Mesothelial cell of epicardium (in vitro differentiated cells): ENCODE data around the gene ACSS1. TPM values are rescaled to one million over a fixed set of nuclear protein-coding genes. Genes with fewer than 3 reads are reported as not detected.
"Not testable (repeated sequence)": the region's sequence is repeated elsewhere in the genome, so short reads cannot be mapped to it uniquely, and the experiment has no call there.

Source experiments
- DNase-seq, 2 experiments: peaks; one replicate each; pipeline ENCODE4 v3.0.0; 2021; ENCODE audit warnings: low spot score in 2 of 2; ENCODE audit not compliant: unreplicated experiment in 2 of 2
- H3K27ac Mint-ChIP-seq: 2 replicates; pipeline ENCODE4 v1.8.0; 2021; ENCODE audit warnings: mixed read lengths
- H3K27me3 Mint-ChIP-seq: 2 replicates; pipeline ENCODE4 v1.8.0; 2021; ENCODE audit warnings: low read depth, mixed read lengths
- H3K36me3 Mint-ChIP-seq: 2 replicates; pipeline ENCODE4 v1.8.0; 2021; ENCODE audit warnings: mixed read lengths
- H3K4me1 Mint-ChIP-seq: 2 replicates; pipeline ENCODE4 v1.8.0; 2021; ENCODE audit warnings: mixed read lengths
- H3K4me3 Mint-ChIP-seq: 2 replicates; pipeline ENCODE4 v1.8.0; 2021; ENCODE audit warnings: mild to moderate bottlenecking, moderate library complexity, mixed read lengths
- H3K9me3 Mint-ChIP-seq: 2 replicates; pipeline ENCODE4 v1.8.0; 2021; ENCODE audit warnings: mixed read lengths
- CTCF ChIP-seq: fragments of 200-600 bp; sonication (generic); IDR thresholded peaks from one replicate; pipeline ENCODE4 v1.5.0; 2021; ENCODE audit warnings: antibody characterized with exemption; ENCODE audit not compliant: unreplicated experiment
- total RNA-seq: library from RNA; stranded (reverse); gene quantifications from 3 replicates; pipeline ENCODE4 v1.2.1, GENCODE V29; 2021

ACSS1 gene
- total RNA-seq, 1 donor from 2014 or later = 4.8 TPM

- TF ChIP-seq CTCF = no peak
- Mint-ChIP-seq H3K27me3 (peaks cover 60% of the 10 kb centered on the region), H3K9me3 (peaks cover 4% of the 10 kb centered on the region), H3K4me1 (no peaks in the 10 kb centered on the region), H3K4me3 (no peak overlapping the region), H3K27ac (no peak overlapping the region), H3K36me3 (no peaks in the 10 kb centered on the region)
- DNase-seq = peak in 1 of 2 experiments; percentile 25
Observed at GRCh38 chr20:25007491-25008305, 50.2 kb downstream of the ACSS1 start.

GRCh38 chr20:25006431-25007167 lies 51.3 kb downstream of the ACSS1 start:
- no peak overlapping the region for H3K4me3 Mint-ChIP-seq
- peak in 1 of 2 experiments; percentile 10 for DNase-seq
- no peaks in the 10 kb centered on the region for H3K4me1 Mint-ChIP-seq
- H3K27me3 Mint-ChIP-seq = peaks cover 65% of the 10 kb centered on the region
- TF ChIP-seq CTCF = no peak
- no peaks in the 10 kb centered on the region for H3K36me3 Mint-ChIP-seq
- peaks cover 8% of the 10 kb centered on the region for H3K9me3 Mint-ChIP-seq
- no peak overlapping the region for H3K27ac Mint-ChIP-seq

- H3K36me3 Mint-ChIP-seq = no peaks in the 10 kb centered on the region
- H3K27ac Mint-ChIP-seq = no peak overlapping the region
- no peak for TF ChIP-seq CTCF
- no peak overlapping the region for H3K4me3 Mint-ChIP-seq
- H3K27me3 Mint-ChIP-seq = peaks cover 60% of the 10 kb centered on the region
- H3K4me1 Mint-ChIP-seq = no peaks in the 10 kb centered on the region
- peak in 1 of 2 experiments; percentile 29 for DNase-seq
- peaks cover 8% of the 10 kb centered on the region for H3K9me3 Mint-ChIP-seq
Observed at GRCh38 chr20:25005661-25006060, 52.3 kb downstream of the ACSS1 start.

GRCh38 chr20:25005220-25005619 lies 52.7 kb downstream of the ACSS1 start:
- TF ChIP-seq CTCF = no peak
- Mint-ChIP-seq H3K27me3 (peaks cover 59% of the 10 kb centered on the region), H3K36me3 (no peaks in the 10 kb centered on the region), H3K9me3 (peaks cover 8% of the 10 kb centered on the region), H3K4me1 (peaks cover 3% of the 10 kb centered on the region), H3K4me3 (no peak overlapping the region), H3K27ac (no peak overlapping the region)
- DNase-seq = peak in 1 of 2 experiments; percentile 7

- TF ChIP-seq CTCF = no peak
- H3K36me3 Mint-ChIP-seq = no peaks in the 10 kb centered on the region
- H3K9me3 Mint-ChIP-seq = peaks cover 8% of the 10 kb centered on the region
- H3K27me3 Mint-ChIP-seq = peaks cover 60% of the 10 kb centered on the region
- H3K27ac Mint-ChIP-seq = no peak overlapping the region
- DNase-seq = no peak
- H3K4me3 Mint-ChIP-seq = no peak overlapping the region
- peaks cover 13% of the 10 kb centered on the region for H3K4me1 Mint-ChIP-seq
Observed at GRCh38 chr20:25003002-25003401, 54.9 kb downstream of the ACSS1 start.

- not testable (repeated sequence) for H3K36me3 Mint-ChIP-seq, DNase-seq
- H3K27me3 Mint-ChIP-seq = peaks cover 58% of the 10 kb centered on the region
Observed at GRCh38 chr20:25001323-25001722, 56.6 kb downstream of the ACSS1 start.

More at GRCh38 chr20:25001323-25001722, 56.6 kb downstream of the ACSS1 start:
- H3K27ac Mint-ChIP-seq, H3K9me3 Mint-ChIP-seq, H3K4me3 Mint-ChIP-seq: not testable (repeated sequence)
- peaks cover 14% of the 10 kb centered on the region for H3K4me1 Mint-ChIP-seq
